NCI-H510A (cell line): ENCODE data around the gene ILKAP.

Experiments used
- DNase-seq: peaks from one replicate; lab custom pipeline; 2025; lab: John Stamatoyannopoulos, UW

The ILKAP gene, protein sequence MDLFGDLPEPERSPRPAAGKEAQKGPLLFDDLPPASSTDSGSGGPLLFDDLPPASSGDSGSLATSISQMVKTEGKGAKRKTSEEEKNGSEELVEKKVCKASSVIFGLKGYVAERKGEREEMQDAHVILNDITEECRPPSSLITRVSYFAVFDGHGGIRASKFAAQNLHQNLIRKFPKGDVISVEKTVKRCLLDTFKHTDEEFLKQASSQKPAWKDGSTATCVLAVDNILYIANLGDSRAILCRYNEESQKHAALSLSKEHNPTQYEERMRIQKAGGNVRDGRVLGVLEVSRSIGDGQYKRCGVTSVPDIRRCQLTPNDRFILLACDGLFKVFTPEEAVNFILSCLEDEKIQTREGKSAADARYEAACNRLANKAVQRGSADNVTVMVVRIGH

DNA sequence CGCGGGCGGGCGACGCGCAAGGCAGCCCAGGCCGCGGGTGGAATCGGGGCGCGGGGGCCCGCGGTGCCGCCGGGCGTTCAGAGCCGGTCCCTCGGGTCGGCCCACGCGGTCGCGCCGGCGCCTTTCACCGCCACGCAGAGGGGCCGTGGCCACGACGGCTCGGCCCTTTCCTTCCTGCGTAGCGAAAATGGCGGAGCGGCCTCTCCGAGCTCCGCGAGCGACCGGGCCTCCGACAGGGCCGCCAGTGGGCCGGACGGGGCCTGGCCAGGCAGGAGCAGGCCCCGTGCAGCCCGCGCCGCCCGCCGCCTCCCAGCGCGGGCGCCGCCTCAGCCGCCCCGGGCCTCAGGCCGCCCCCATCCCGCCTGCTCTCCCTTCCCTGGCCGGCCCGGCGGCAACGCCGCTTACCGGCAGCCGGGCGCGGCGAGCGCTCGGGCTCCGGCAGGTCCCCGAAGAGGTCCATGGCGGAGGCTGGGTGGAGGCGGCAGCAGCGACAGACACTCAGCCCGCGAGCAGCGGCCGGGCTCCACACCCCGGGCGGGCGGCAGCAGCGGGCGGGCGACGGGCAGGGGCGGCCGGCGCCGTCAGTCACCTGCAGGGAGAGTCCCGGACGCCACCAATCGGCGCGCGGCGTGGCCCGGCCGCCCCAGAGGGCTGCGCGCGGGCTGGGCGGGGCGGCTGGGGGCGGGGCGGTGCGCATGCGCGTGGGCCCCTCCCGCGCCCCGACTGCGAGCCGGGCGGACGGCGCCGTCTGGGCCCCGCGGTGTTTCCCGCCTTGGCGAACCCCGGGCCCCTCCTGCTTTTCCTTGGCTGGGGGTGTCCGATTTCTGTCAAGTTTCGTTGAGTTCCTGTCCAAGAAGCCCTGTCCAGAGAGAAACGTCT is at the start of gene ILKAP:
Gene ILKAP, minus strand, starts transcription at position 602 of the 879 bp plus-strand sequence. Its CDS starts 142 bp downstream, at position 460.
- peak; percentile 63 for DNase-seq

DNA sequence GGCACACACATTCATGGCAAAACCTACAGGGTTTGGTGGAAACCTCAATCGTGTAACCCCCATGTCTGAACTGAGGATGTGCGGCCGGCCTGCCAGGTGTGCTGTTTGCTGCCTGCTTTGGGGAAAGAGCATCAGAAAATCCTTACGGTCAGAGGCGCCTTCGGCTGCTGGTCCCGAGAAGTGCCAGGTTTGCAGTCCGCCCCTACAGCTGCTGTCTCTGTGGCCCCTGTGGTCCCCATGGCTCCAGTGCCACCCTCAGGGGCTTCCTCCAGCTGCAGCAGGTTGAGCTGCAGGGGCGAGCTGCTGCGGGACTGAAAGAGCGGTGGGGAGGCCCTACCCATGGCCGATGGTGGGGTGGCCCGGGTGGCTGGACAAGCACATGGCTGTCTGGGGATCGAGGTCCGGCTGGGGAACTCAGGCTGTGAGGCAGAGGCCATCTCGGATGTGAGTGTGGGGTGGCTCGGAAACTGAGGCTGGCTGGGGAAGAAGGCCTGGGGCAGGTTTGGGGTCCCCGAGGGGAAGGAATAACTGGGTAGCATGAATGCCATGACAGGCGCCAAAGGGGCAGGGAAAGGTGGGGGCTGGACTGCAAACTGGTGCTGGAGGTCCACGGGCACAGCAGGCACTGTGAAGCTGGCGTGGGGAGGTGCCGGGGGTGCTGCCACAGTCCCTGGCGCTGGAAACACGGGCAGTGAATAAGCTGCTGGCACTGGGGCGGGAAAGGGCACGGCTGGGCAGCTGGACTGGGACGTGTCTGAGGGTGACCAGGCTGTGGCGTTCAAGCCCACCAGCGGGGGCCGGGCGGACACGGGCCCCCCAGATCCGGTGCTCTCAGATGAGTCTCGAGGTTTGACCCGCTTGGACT is 49.5 kb upstream of the ILKAP start:
- DNase-seq, result no peak

GRCh38 chr2:238251986-238252385 is 48.5 kb upstream of the ILKAP start:
- no peak for DNase-seq

- DNase-seq, result no peak
Measured at GRCh38 chr2:238251331-238251730, 47.8 kb upstream of the ILKAP start.

DNA sequence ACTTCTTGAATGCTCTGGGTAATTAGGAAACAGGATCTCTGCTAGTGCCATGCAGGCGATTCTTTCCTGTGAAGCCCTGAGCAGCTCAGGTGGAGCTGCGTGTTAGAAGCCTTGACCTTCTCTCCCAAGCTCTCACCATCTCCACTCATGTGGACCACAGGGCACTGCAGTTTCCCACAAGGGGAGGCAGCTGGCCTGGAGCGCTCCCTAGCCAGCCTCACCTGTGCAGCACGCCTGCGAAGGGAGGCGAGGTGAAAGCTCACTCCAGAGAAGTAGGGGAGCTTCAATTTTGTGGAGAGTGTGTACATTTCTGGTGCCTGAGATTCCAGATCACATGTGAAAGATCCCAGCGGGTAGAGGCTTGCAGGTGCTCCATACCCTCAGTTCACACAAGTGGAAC is 47.4 kb upstream of the ILKAP start:
- DNase-seq, result no peak

DNA sequence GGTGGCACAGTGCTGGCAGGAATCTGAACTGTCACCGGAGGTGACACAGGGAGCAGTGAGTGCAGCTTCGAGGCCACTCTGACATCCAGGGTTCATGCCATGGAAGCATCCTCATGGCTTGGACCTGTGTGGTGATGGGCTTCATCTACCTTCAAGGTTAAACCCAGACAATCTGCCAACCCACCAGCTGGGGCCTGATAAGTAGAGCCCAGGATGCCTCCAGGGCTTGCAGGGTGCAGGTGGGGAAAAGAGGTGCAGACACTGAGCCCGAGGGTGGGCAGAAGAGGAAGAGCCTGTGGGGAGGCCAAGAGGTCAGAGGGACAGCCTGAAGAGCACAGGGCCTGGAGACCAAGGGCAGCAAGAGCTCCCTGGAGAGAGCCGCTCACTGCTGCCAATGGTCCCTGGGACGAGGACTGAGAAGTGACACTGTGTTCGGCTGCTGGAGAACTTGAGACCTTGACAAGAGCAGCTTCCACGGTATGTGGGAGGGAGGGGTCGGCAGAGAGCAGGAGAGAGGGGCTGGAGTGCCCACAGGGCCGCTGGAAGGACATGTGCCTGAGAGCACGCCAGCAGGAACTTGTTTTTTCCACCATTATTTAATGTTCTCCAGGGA is 44.5 kb upstream of the ILKAP start:
- DNase-seq, result no peak

- DNase-seq, result no peak
Measured at GRCh38 chr2:238247002-238247822, 43.7 kb upstream of the ILKAP start.

DNA sequence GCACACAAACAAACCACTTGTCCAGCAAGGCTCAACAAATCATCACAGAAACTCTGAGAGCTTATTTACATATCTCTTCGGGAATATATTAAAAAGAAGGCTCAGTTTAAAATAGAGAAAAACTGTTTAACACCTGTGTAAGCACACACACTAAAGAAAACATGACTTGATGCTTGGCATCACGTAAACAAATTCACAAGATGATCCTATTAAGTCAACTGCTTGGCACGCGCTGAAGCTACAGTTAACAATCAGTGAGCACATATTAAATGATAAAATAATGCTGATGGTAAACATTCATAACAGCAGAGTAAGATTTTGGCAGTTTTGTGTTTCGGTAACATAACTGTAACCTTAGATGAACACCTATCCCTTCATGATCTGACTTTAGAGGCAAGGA is 40.7 kb upstream of the ILKAP start:
- no peak for DNase-seq

- peak; percentile 32 for DNase-seq
Measured at GRCh38 chr2:238243496-238244076, 40.1 kb upstream of the ILKAP start.

- DNase-seq, result no peak
Measured at GRCh38 chr2:238242731-238243495, 39.4 kb upstream of the ILKAP start.

DNA sequence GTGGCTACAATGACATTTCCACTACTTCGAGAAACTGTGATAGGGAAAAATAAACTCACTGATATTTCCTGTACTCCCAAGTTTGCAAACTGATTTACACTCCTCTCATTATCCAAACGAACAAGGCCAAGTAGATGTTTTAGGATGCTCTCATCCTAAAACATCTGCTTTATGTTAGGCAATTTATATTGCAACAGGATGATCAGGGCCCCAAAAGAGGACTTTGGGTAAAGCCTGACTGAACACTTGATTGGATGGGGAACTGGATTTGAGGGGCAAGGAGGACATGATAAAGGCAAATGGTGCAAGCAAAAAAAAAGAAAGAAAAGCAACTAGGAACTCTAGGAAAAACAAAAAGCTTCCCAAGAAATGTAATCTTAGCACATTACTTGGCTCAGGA is 38.5 kb upstream of the ILKAP start:
- no peak for DNase-seq

- peak; percentile 95 for DNase-seq
Measured at GRCh38 chr2:238240757-238241711, 37.5 kb upstream of the ILKAP start.

- DNase-seq, result peak; percentile 90
Measured at GRCh38 chr2:238239863-238240756, 36.6 kb upstream of the ILKAP start, which contains the start of gene HES6. Gene HES6, minus strand, starts transcription at chr2:238240038. Its CDS starts 133 bp downstream, at chr2:238239905.

DNA sequence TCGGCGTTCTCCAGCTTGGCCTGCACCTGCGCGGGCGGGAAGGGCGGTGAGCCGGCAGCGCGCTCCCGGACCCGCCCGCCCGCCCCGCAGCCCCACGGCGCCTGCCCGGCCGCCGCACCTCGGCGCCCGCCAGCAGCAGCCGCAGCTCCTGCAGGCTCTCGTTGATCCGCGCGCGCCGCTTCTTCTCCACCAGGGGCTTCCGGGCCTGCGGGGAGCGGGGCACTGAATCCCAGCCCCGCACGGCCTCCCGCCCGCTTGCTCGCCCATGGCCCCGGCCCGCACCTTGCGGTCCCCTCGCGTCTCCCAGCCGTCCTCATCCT is 36.0 kb upstream of the ILKAP start:
- DNase-seq, result no peak

GRCh38 chr2:238238766-238239542 is 35.5 kb upstream of the ILKAP start:
- peak; percentile 21 for DNase-seq

DNA sequence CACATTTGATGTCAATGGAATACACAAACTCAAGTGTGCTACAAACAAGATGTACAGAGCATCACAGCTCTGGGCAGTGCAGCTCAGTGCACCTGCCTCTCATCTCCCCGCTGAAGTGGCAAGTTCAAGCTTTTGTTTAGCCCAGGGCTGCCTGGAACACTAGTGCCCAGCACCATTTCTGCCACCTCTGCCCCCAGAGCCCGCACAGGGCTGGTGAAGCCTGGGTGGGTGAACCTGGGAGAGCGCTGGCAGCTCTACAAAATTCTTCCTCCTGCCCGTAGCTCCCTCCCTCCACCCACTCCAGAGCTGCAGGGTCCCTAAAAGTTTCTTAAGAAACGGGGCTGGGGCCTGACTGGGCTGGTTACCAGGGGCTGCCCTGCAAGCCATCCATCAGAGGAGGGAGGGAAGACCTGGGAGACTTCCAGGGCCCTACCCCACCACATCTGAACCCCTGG is 34.8 kb upstream of the ILKAP start:
- no peak for DNase-seq
